ENCODE data around the gene KIAA1755.

KIAA1755 gene

DNA sequence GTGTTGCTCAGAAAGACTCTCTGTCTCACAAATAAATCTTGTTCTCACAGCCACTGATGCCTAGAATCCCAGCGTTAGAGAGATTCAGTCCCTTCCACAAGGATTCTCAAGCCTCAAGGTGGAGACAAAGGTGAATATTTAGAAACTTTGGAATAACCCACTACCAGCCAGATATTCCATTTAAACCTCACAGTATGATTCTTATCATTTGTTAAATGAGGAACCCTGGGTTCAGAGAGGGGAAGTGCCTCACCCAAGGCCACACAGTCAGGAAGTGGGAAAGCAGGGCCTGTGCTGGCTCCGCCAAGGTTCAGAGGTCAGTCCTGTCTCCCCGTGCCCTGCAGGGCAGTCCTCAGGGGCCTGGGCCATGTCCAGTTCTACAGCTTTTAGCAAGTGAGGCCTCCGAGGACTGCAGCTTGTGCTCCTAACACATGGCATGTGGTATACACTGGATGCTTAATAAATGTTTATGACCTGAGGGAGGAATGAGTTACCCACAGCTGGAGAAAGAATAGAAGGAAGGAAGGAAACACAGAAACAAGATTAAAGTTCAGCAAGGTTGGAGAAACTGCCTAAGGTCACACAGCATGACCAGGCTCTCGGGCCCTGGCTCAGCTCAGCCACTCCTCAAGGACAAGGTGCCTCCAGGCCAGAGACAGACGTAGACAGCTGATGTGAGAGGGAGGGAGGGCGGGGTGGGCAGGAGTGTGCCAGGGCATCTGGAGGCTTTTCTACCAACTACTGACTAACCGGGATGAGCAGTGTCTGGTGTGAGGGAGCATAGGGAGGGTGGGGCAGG is 91.5 kb downstream of the KIAA1755 start:
- TF ChIP-seq JUND (IDR thresholded peaks at IDR 0.05; ENCODE audit: low read depth) = no peak
- DNase-seq (ENCODE audit: low read depth in 1 of 2, low spot score in 1 of 2) = no peak
- in situ Hi-C loops (cut with HindIII; ENCODE audit: low pct_unique_long_range_greater_than_20kb, low sequenced_read_pairs) = no loop called here

DNA sequence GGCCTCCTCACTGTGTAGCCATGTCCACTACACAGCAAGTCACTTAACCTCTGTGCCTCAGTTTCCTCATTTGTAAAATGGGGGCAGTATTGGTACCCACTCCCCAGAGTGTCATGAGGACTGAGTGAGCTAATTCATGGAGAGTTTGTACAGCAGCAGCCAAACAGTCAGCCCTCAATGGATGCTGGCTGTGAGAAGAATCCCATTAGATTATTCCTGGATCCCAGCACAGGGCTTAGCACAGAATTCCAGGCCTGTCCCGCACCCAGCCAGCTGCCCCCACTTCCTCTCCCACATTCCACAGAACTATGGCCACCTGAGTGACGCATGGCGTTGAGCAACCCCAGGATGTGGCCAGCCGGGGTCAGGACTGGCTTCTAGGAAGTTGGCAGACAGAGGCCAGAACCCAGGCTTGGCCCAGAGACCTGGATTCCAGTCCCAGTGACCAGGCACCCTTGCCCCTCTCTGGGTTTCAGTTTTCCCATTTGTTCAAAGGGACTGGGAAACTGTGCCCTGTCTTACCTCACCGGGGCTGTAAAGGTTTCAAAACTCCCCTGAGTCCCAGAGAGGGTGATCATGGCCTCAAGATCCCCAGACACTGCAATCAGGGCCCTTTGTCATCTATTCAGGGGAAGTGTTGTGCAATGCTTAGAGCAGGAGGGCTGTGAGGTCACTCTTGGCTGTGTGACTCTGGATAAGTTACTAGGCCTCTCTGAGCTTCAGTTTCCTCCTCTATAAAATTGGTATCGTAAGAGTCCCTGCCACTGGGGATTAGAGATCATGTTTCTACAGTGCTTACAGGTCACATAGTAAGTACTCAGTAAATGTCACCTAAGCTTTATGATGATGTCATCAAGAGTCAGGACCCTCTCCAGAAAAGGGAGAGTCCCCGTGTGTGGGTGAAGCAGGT is 92.4 kb downstream of the KIAA1755 start:
- no peak for DNase-seq (ENCODE audit: low read depth in 1 of 2, low spot score in 1 of 2)
- TF ChIP-seq JUND (IDR thresholded peaks at IDR 0.05; ENCODE audit: low read depth) = no peak
- in situ Hi-C loops (cut with HindIII; ENCODE audit: low pct_unique_long_range_greater_than_20kb, low sequenced_read_pairs) = no loop called here

DNA sequence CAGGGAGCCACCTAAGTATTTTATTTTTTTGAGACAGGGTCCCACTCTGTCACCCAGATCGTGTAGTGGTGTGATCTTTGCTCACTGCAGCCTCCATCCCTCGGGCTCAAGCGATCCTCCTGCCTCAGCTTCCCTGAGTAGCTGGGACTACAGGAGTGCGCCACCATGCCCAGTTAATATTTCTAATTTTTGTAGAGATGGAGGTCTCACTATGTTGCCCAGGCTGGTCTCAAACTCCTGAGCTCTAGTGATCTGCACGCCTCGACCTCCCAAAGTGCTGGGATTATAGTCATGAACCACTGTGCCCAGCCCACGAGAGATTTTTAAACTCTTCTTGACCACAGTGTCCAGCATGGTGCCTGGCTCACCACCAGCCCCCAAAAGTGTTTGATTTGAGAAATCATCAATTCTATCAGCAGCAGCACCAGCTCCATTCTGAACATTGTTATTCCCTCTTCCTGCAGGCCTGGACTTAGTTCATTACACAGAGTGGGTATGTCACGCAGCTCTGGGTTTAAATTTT is 93.1 kb downstream of the KIAA1755 start:
- in situ Hi-C loops (cut with HindIII; ENCODE audit: low pct_unique_long_range_greater_than_20kb, low sequenced_read_pairs) = no loop called here
- no peak for TF ChIP-seq JUND (IDR thresholded peaks at IDR 0.05; ENCODE audit: low read depth)
- DNase-seq (ENCODE audit: low read depth in 1 of 2, low spot score in 1 of 2) = no peak

DNA sequence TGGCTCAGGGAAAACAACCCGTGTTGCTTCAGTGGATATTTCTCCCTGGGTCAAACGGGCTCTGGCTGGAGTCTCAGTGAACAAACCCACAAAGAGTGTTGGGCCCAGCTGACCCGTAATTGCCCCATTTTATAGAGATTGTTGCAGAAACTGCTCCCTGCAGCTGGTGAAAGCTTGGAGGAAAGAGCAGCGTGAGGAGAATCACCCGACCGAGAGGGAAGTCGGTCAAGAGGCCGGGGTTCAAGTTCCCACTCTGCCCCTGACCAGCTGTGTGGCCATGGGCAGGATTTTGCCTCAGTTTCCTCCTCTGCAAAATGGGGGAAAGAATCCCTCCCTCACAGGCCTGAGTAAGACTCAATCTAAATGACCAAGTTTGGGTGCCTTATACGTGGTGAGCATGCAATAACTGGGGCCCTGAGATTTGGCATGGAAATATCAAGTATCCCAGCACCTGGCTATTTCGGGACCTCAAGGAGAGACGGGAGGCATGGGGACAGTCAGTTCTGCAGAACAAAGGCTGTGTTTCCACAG is 93.8 kb downstream of the KIAA1755 start:
- DNase-seq (ENCODE audit: low read depth in 1 of 2, low spot score in 1 of 2) = no peak

DNA sequence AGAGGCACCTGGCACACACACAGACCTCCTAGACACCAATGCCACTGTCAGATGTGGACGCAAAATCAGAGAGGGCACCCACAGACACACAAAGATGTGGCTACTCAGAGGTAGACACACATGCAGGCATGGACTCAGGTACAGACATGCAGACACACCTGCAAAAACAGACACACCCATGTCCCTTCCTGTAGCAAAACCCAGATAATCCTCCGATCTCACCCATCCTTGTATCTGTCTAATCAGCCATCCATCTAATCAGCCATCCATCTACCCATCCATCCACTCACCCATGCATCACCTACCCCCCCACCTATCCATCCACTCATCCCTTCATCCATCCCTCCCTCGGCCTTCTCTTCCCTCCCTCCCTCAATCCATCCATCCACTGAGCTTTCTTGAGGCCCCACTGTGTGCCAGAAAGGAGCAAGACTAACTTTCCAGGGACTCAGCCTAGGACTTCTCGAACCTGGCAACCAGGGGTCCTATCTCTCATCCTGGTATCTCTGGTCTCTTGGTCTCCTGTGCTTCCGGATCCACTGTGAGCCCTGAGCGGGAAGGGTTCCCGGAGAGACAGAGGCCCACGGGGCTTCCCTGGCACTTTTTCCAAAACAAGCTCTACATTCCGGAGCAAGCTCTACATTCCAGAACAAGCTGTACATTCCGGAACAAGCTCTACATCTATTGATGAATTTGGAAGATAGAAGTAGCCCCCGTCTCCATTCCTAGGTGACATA is 94.4 kb downstream of the KIAA1755 start:
- in situ Hi-C loops (cut with HindIII; ENCODE audit: low pct_unique_long_range_greater_than_20kb, low sequenced_read_pairs) = no loop called here
- no peak for DNase-seq (ENCODE audit: low read depth in 1 of 2, low spot score in 1 of 2)
- no peak for TF ChIP-seq JUND (IDR thresholded peaks at IDR 0.05; ENCODE audit: low read depth)

More for the DNA sequence above, 93.8 kb downstream of the KIAA1755 start:
- TF ChIP-seq JUND (IDR thresholded peaks at IDR 0.05; ENCODE audit: low read depth) = no peak
- in situ Hi-C loops (cut with HindIII; ENCODE audit: low pct_unique_long_range_greater_than_20kb, low sequenced_read_pairs) = no loop called here

DNA sequence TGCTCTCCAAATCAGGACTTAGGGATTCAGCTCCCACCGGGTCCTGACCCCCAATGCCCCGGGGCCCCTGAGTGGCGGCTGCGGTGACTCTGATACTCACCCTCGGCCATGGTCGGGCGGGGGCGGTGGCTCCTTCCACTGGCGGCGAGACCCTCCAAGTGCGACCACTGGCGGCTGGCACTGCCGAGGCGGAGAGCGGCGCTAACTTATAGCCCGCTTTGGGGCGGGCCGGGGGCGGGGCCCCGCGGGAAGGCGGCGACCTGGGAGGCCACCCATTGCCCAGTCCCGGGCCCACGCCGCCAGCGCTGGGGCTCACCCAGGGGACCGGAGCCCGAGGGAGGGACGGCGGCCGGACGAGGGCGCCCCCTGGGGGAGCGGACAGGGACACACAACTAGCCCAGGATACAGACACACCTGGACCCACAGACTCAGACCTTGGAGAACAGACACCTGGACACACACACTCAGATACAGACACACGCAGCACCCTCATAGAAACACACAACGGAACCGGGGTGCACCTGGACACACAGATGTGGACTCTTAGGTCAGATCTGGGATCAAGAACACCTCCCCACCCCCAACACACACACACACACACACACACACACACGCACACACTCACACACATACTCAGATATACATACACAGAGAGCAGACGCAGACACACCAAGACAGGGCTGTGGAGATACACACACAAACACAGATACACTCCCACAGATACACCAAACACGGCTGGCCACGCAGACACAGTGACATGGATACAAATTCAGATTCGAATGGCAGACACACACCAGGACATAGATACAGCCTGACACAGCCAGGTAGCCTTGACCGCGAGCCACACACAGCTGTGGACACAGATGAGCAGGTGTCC is 95.2 kb downstream of the KIAA1755 start, which contains the start of gene TGM2:
TSS of gene TGM2 (minus strand) at position 182 of the 877 bp plus-strand sequence. CDS start at position 110, 72 bp downstream.
- no peak for TF ChIP-seq JUND (IDR thresholded peaks at IDR 0.05; ENCODE audit: low read depth)
- DNase-seq (ENCODE audit: low read depth in 1 of 2, low spot score in 1 of 2) = peak; percentile 54 to 85
- in situ Hi-C loops (cut with HindIII; ENCODE audit: low pct_unique_long_range_greater_than_20kb, low sequenced_read_pairs) = no loop called here

DNA sequence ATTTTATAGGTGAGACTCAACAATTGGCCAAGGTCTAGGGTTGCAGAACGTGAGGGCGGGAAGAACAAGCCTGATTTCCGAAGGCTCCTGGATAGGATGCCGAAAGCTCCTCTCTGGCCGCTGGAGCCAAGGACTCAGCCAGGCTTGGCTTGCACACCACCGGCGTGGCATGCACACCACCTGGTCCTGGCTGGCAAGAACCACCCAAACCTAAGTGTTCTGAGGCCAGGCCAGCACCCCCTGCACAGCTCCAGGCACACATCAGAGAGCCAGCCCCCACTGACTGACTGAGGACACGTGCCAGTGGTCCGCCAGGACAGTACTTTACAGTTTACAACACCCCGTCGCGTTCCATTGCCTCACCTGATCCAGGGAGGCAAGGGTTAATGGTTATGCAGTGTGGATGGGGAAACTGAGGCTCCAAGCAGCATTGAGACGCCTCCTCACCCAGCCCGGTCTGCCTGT is 95.9 kb downstream of the KIAA1755 start:
- in situ Hi-C loops (cut with HindIII; ENCODE audit: low pct_unique_long_range_greater_than_20kb, low sequenced_read_pairs) = no loop called here
- DNase-seq (ENCODE audit: low read depth in 1 of 2, low spot score in 1 of 2) = no peak
- no peak for TF ChIP-seq JUND (IDR thresholded peaks at IDR 0.05; ENCODE audit: low read depth)

DNA sequence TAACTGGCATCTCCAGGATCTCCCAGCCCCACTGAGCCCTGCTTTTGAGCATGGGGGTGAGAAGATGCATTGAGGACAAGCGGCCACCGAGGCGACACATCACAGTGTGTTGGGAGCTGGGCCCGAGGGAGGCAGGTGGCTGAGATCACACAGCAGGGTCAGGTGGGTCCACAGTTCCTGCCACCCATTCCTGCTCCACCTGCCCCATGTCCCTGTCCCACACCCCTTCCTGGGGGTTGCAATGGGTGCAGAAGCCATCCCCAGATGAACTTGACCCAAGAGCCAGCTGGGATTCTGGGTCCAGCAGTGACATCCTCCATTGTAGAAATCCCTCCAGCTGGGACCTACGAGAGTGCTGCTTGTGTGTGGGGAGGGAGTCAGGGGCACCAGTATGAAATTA is 96.5 kb downstream of the KIAA1755 start:
- in situ Hi-C loops (cut with HindIII; ENCODE audit: low pct_unique_long_range_greater_than_20kb, low sequenced_read_pairs) = no loop called here
- TF ChIP-seq JUND (IDR thresholded peaks at IDR 0.05; ENCODE audit: low read depth) = no peak
- DNase-seq (ENCODE audit: low read depth in 1 of 2, low spot score in 1 of 2) = no peak

DNA sequence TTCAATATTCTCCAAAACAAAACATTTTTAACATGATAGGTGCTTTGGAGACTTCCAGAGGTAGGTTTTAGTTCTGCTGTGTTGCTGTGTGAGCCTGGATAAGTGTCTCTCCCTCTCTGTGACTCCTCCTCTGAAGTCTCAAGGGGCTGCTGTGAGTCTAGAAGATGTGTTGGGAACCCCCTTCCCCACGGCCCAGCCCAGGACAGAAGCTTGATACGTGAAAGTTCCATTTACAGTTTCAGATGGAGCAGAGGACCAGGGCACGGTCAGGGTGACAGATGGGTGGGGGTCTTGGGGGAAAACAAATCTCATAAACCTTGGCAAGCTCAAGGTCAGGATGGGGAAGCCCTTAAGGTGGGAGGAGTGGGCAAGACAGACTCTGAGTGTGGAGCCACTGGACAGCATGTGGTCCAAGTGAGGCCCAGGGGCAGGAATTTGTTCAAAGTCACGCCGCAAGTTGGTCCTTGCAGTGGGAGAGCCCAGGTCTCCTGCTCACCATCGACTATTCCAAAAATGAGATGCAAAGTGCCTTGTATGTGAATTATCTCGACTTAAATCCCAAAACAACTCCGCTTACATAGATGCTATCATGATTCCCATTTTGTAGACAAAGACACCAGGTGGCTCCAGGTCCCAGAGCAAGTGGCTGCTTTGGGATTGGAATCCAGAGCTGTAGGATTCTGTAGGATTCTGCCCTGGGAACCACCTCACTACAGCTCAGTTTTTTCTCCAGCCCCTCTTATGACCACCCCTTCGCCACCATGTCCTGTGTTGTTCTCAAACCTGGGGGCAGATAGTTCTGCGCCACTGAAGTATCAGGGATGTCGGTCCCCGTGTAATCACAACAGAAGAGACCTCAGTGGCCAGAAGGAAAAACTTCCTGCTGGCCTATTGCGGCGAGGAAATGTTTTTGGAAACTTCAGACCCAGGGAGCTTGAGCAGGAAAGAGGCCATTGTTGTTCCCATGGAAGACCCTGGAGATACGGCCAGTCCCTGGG is 97.4 kb downstream of the KIAA1755 start:
- no peak for DNase-seq (ENCODE audit: low read depth in 1 of 2, low spot score in 1 of 2)
- in situ Hi-C loops (cut with HindIII; ENCODE audit: low pct_unique_long_range_greater_than_20kb, low sequenced_read_pairs) = no loop called here

DNA sequence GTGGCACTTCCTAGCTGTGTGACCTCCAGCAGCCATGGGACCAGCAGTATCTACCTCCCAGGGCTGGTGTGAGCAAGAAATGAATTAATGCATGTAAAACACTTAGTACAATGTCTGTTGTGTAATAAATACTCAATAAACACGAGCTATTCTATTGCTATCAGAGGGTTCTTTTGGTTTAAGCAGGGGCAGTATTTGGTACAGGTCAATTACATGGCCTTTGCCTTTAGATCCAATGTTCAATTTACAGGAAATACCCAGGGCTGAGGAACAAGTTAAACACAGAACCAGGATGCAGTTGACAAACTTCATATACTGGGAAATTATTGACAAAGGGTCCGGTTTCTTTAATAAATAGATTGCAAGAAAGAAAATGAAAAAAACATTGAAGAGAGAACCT is 98.4 kb downstream of the KIAA1755 start:
- no peak for TF ChIP-seq JUND (IDR thresholded peaks at IDR 0.05; ENCODE audit: low read depth)
- in situ Hi-C loops (cut with HindIII; ENCODE audit: low pct_unique_long_range_greater_than_20kb, low sequenced_read_pairs) = no loop called here

More for the DNA sequence above, 97.4 kb downstream of the KIAA1755 start:
- no peak for TF ChIP-seq JUND (IDR thresholded peaks at IDR 0.05; ENCODE audit: low read depth)

More for the DNA sequence above, 98.4 kb downstream of the KIAA1755 start:
- DNase-seq (ENCODE audit: low read depth in 1 of 2, low spot score in 1 of 2) = no peak
